ENCODE data around the gene FMOD.

Gene FMOD

DNA sequence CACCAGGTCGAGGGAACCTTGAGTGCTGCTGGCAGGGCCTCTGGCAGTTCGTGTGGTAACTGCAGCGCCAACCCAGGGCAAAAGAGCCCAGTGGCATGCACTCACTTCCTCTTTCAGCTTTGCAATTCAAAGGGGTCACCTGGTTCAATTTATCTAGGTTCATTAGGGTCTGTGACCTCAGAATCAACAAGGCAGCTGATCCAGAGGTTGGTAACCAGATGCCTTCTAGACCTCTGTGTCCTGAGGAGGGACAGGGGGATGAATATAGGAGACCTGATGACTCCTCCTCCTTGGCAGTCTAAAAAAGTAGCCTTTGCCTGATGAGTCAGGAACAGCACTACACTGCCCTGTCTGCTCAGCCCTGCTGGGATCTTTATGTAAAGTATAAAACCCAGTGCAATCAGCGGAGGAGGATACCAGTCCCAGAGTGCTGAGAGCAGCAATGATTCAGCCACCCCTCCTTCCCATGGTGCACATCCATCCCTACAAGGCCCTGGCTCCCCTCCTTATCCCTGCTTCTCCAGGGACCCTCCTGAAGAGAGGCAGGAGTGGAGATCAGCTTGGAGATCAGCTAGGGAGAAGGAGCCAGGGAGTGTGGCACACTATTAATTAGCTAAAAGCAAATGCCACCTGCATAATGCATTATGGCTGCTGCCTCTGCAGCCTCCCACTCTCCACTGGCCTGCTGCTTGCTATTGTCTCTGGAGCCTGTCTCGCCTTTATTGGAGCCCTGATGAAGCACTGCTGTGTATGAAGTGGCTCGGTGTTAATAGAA lies 11.2 kb upstream of the FMOD start:
- no peaks in the 10 kb centered on the region; the same call in 1 of the 2 replicates for H3K27me3 ChIP-seq (replicated peaks; ENCODE audit: control insufficient read depth, insufficient read depth, low read length)
- TF ChIP-seq, protein P1, sequence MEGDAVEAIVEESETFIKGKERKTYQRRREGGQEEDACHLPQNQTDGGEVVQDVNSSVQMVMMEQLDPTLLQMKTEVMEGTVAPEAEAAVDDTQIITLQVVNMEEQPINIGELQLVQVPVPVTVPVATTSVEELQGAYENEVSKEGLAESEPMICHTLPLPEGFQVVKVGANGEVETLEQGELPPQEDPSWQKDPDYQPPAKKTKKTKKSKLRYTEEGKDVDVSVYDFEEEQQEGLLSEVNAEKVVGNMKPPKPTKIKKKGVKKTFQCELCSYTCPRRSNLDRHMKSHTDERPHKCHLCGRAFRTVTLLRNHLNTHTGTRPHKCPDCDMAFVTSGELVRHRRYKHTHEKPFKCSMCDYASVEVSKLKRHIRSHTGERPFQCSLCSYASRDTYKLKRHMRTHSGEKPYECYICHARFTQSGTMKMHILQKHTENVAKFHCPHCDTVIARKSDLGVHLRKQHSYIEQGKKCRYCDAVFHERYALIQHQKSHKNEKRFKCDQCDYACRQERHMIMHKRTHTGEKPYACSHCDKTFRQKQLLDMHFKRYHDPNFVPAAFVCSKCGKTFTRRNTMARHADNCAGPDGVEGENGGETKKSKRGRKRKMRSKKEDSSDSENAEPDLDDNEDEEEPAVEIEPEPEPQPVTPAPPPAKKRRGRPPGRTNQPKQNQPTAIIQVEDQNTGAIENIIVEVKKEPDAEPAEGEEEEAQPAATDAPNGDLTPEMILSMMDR (IDR thresholded peaks at IDR 0.05; ENCODE audit: insufficient read depth, low read length, poor library complexity, severe bottlenecking), result no peak
- no peak for DNase-seq (ENCODE audit: extremely low read depth, insufficient read length)

DNA sequence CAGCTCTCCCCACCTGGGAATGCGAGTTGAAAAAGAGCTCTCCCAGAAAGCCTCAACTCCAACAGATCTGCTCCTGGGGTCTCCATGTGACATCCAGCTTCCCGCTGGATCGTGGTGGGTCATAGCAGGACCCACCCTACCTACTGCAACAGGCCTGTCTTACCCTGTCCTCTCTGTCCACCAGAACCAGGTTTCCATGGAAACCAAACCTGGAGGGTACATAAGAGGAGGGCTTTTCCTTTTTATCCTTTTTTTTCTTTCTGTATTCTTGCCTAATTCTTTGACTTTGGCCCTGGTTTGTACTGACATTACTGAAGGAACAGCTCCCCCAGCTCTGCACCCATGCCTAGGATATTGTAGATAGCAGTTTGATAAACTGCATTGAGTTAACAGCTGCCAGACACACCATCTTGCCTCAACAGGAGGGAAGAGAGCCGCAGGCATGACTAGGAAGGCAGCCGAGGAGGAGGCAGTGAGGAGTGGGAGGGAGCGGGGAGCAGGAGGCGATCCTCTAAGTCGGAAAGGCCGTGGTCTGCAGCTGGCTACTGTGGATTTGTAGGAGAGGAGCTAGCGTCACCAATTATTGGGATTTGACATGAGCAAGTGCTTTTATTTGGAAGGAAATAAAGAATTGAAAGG lies 9.7 kb upstream of the FMOD start:
- no peaks in the 10 kb centered on the region; the same call in 1 of the 2 replicates for H3K27me3 ChIP-seq (replicated peaks; ENCODE audit: control insufficient read depth, insufficient read depth, low read length)
- DNase-seq (ENCODE audit: extremely low read depth, insufficient read length), result no peak
- TF ChIP-seq, protein P1 (IDR thresholded peaks at IDR 0.05; ENCODE audit: insufficient read depth, low read length, poor library complexity, severe bottlenecking), result no peak
- no peak overlapping the region for H3K4me3 ChIP-seq (replicated peaks; ENCODE audit: low read depth, low read length)
- no peaks in the 10 kb centered on the region for H3K36me3 ChIP-seq (ENCODE audit: control insufficient read depth, insufficient read depth, low read length)

More for the DNA sequence above, 11.2 kb upstream of the FMOD start:
- no peaks in the 10 kb centered on the region for H3K36me3 ChIP-seq (ENCODE audit: control insufficient read depth, insufficient read depth, low read length)
- H3K4me3 ChIP-seq (replicated peaks; ENCODE audit: low read depth, low read length), result no peak overlapping the region

DNA sequence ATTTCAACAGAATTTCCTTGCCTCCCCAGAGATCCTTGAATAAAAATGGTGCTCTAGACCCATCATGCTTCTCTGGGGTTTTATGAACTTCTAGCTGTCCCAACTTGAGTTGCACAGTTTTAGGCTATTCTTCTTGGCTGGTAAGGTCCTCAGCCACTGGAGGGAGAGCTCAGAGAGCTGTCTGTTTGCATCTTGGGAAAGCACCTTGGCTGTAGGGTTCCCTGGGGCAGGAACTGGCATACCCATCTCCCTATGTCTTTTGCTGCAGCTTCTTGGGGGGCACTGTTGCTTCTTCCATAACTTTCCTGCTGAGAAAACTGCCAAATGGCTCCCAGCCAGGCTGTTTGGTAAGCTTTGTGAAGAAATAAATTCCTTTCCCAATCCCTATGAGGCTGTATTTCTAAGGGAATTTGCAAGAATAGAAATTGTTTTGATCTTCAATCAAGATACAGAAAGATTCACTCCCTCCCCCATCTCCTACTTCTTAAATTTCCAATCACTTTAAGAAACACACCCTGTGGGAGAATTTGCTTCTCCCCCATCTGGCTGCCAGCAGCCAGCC lies 8.2 kb upstream of the FMOD start:
- Histone ChIP-seq H3K27me3 (replicated peaks; ENCODE audit: control insufficient read depth, insufficient read depth, low read length) (no peaks in the 10 kb centered on the region; the same call in 1 of the 2 replicates), H3K4me3 (replicated peaks; ENCODE audit: low read depth, low read length) (no peak overlapping the region), H3K36me3 (ENCODE audit: control insufficient read depth, insufficient read depth, low read length) (no peaks in the 10 kb centered on the region)
- TF ChIP-seq, protein P1 (IDR thresholded peaks at IDR 0.05; ENCODE audit: insufficient read depth, low read length, poor library complexity, severe bottlenecking), result no peak
- no peak for DNase-seq (ENCODE audit: extremely low read depth, insufficient read length)

DNA sequence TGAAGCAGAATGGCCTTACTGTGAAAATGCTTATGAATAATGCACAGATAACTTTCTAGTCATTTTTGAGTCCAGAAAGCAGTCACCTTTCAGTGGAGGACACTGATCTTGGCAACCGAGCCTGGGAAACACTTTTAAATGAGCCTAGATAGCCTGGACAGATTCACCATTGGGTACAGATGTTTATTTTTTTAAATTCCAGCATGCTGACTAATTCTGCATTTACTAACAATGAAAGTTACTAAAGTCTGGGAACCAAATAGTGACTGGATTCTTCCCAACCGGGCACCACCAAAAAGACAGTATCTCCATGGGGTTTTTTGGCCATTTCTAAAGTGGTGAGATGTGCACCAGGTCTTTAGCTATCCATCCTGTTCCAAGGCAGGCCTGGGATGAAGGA lies 3.3 kb upstream of the FMOD start:
- Histone ChIP-seq H3K27me3 (replicated peaks; ENCODE audit: control insufficient read depth, insufficient read depth, low read length) (no peaks in the 10 kb centered on the region; the same call in 1 of the 2 replicates), H3K36me3 (ENCODE audit: control insufficient read depth, insufficient read depth, low read length) (no peaks in the 10 kb centered on the region), H3K4me3 (replicated peaks; ENCODE audit: low read depth, low read length) (no peak overlapping the region)
- DNase-seq (ENCODE audit: extremely low read depth, insufficient read length), result no peak
- TF ChIP-seq, protein P1 (IDR thresholded peaks at IDR 0.05; ENCODE audit: insufficient read depth, low read length, poor library complexity, severe bottlenecking), result no peak

DNA sequence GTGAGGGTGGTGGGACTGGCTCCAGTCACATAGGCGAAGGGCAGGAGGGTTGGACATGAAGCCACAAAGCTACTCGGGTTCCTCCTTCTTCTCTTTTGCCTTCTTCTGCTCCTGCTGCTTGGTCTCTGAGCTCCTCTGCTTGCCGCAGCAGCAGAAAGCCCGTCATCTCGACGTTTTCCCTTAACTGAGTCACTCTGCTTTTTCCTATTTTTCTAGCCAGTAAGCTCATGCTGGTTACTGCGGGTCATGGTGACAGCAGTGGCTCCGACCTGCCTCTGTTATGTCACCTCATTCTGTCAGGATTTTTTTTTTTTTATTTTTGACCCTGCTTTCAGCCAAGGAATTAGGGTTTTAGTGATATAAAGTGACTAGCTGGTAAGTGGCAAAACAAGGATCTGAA lies 2.6 kb upstream of the FMOD start:
- TF ChIP-seq, protein P1 (IDR thresholded peaks at IDR 0.05; ENCODE audit: insufficient read depth, low read length, poor library complexity, severe bottlenecking), result no peak
- Histone ChIP-seq H3K27me3 (replicated peaks; ENCODE audit: control insufficient read depth, insufficient read depth, low read length) (no peaks in the 10 kb centered on the region), H3K36me3 (ENCODE audit: control insufficient read depth, insufficient read depth, low read length) (no peaks in the 10 kb centered on the region), H3K4me3 (replicated peaks; ENCODE audit: low read depth, low read length) (no peak overlapping the region)
- DNase-seq (ENCODE audit: extremely low read depth, insufficient read length), result no peak

Data from GM06990 (cell line).